GM13976 (cell line): Measurements from ENCODE around the gene RASGRP1.

Experiments
- DNase-seq: peaks from one replicate; pipeline ENCODE4 v3.0.0; 2012; ENCODE audit warnings: low spot score
- CTCF ChIP-seq: IDR thresholded peaks from 2 replicates; pipeline ENCODE4 v1.5.1; 2012; ENCODE audit warnings: borderline replicate concordance, mild to moderate bottlenecking; ENCODE audit not compliant: insufficient read depth; ENCODE audit errors: extremely low read depth, missing control alignments, control extremely low read depth
- in situ Hi-C: fragments of 300-500 bp; cut with MboI; formaldehyde crosslinking; loops from one replicate; pipeline ENCODE4 v1.12.0; 2022; ENCODE audit warnings: low sequenced_read_pairs, mixed read lengths, inconsistent platforms; ENCODE audit not compliant: unreplicated experiment

The RASGRP1 gene

GRCh38 chr15:38608682-38609081 is 44.1 kb upstream of the RASGRP1 start:
- in situ Hi-C loops: no loop called here
- DNase-seq: no peak
- TF ChIP-seq CTCF: no peak

- in situ Hi-C loops: no loop called here
- no peak for TF ChIP-seq CTCF
- DNase-seq: no peak
Observed at GRCh38 chr15:38605744-38606143, 41.1 kb upstream of the RASGRP1 start.

GRCh38 chr15:38603672-38604071 is 39.1 kb upstream of the RASGRP1 start:
- in situ Hi-C loops: no loop called here
- TF ChIP-seq CTCF: no peak
- no peak for DNase-seq

GRCh38 chr15:38602910-38603670 is 38.5 kb upstream of the RASGRP1 start:
- no peak for TF ChIP-seq CTCF
- DNase-seq: no peak
- in situ Hi-C loops: no loop called here

GRCh38 chr15:38600236-38600635 is 35.6 kb upstream of the RASGRP1 start:
- no peak for DNase-seq
- in situ Hi-C loops: no loop called here
- no peak for TF ChIP-seq CTCF

GRCh38 chr15:38598749-38599148 is 34.1 kb upstream of the RASGRP1 start:
- DNase-seq: no peak
- no peak for TF ChIP-seq CTCF
- in situ Hi-C loops: no loop called here

GRCh38 chr15:38597219-38597800 is 32.7 kb upstream of the RASGRP1 start:
- DNase-seq: no peak
- in situ Hi-C loops: no loop called here
- TF ChIP-seq CTCF: no peak
